Stimulated activated naive CD8-positive, alpha-beta T cell treated with anti-CD3 and anti-CD28 coated beads, Interleukin-15, amount 100 ng/mL, for 72 hours (primary cell): Measurements from ENCODE around the gene AZU1.

Experiments used
- ATAC-seq: fragments of 150-1000 bp; cut with Tn5 transposase; 2 replicates; pipeline ENCODE4 v1.10.0; 2021; ENCODE audit warnings: mild to moderate bottlenecking, moderate library complexity
- DNase-seq, 2 donors: peaks; one replicate each; pipeline ENCODE4 v3.0.0; 2021 to 2022
- H3K27ac Mint-ChIP-seq, 2 donors: one replicate each; pipeline ENCODE4 v1.8.0; 2022; ENCODE audit warnings: mild to moderate bottlenecking in 2 of 2, mixed read lengths in 2 of 2, moderate library complexity in 2 of 2
- H3K27me3 Mint-ChIP-seq: one replicate; pipeline ENCODE4 v1.8.0; 2022; ENCODE audit warnings: mixed read lengths
- H3K4me1 Mint-ChIP-seq: one replicate; pipeline ENCODE4 v1.8.0; 2022; ENCODE audit warnings: mild to moderate bottlenecking, mixed read lengths
- H3K4me3 Mint-ChIP-seq, 2 donors: one replicate each; pipeline ENCODE4 v1.8.0; 2022; ENCODE audit warnings: mild to moderate bottlenecking in 2 of 2, mixed read lengths in 2 of 2, moderate library complexity in 1 of 2
- H3K9me3 Mint-ChIP-seq, 2 donors: one replicate each; pipeline ENCODE4 v1.8.0; 2022; ENCODE audit warnings: mixed read lengths in 2 of 2

Gene AZU1

GRCh38 chr19:793806-794205 is 33.8 kb upstream of the AZU1 start:
- Mint-ChIP-seq H3K27ac (no peak overlapping the region), H3K9me3 (no peaks in the 10 kb centered on the region)

GRCh38 chr19:795073-795611 is 32.5 kb upstream of the AZU1 start:
- H3K27ac Mint-ChIP-seq, result no peak overlapping the region
- no peaks in the 10 kb centered on the region for H3K27me3 Mint-ChIP-seq
- H3K9me3 Mint-ChIP-seq, result no peaks in the 10 kb centered on the region
- H3K4me1 Mint-ChIP-seq, result peaks cover 19% of the 10 kb centered on the region
- H3K4me3 Mint-ChIP-seq, result peak overlapping the region; percentile 9 to 67
- DNase-seq (no peak), ATAC-seq (no peak)

More at GRCh38 chr19:793806-794205, 33.8 kb upstream of the AZU1 start:
- peaks cover 13% of the 10 kb centered on the region for H3K27me3 Mint-ChIP-seq
- H3K4me1 Mint-ChIP-seq, result peaks cover 5% of the 10 kb centered on the region
- H3K4me3 Mint-ChIP-seq, result no peak overlapping the region
- no peak for DNase-seq
- ATAC-seq, result no peak

- Mint-ChIP-seq H3K9me3 (no peaks in the 10 kb centered on the region), H3K4me1 (peaks cover 27% of the 10 kb centered on the region), H3K27ac (no peak overlapping the region), H3K4me3 (peak overlapping the region; percentile 9 to 97), H3K27me3 (no peaks in the 10 kb centered on the region)
- ATAC-seq, result no peak
- DNase-seq, result no peak
Measured at GRCh38 chr19:795691-796581, 31.7 kb upstream of the AZU1 start.

DNA sequence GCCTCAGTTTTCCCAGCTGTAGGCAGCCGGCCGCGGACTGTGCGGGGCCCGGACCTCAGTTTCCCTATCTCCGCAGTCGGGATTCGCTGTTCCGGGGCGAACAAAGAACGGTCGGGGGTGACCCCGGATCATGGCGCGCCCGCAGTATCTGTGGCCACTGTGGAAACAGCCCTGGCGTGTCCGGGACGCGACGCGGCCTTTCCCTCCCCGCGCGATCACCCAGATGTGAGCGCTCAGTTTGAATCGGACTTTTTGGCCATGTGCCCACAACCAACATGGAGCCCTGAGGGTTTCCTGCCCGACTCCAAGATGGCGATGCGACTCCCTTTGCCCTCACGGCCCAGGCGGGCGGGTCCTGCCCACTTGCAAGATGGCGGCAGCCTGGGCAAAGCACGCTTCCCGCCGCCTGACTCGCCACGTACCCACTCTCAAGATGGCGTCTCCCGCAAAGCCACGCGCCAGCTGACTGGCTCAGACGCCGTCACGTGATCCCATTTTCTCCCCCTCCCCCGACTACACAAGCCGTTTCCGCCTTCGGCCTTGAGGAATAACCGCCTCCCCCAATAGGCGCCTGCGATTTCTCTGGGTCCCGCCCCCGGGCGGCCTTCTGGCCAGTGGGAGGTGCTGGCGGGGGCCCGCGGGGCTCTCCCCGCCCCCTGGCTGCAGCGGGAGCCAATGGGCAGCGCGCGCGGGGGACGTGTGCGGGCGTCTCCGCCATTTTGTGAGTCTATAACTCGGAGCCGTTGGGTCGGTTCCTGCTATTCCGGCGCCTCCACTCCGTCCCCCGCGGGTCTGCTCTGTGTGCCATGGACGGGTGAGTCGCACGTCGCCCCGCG is 30.7 kb upstream of the AZU1 start, which contains the start of gene PTBP1:
TSS of gene PTBP1 (plus strand) at position 761 of the 836 bp plus-strand sequence. CDS start at position 807, 46 bp downstream.
- Mint-ChIP-seq H3K4me3 (peak within 1 kb of the TSS; percentile 94 to 97), H3K27ac (peak within 1 kb of the TSS; percentile 96 to 99), H3K27me3 (no peaks in the 10 kb centered on the region), H3K4me1 (peaks cover 37% of the 10 kb centered on the region), H3K9me3 (no peaks in the 10 kb centered on the region)
- ATAC-seq, result peak; percentile 84
- peak; percentile 99 to 100 for DNase-seq

- peak; percentile 58 for ATAC-seq
Measured at GRCh38 chr19:797528-798414, 29.9 kb upstream of the AZU1 start.

DNA sequence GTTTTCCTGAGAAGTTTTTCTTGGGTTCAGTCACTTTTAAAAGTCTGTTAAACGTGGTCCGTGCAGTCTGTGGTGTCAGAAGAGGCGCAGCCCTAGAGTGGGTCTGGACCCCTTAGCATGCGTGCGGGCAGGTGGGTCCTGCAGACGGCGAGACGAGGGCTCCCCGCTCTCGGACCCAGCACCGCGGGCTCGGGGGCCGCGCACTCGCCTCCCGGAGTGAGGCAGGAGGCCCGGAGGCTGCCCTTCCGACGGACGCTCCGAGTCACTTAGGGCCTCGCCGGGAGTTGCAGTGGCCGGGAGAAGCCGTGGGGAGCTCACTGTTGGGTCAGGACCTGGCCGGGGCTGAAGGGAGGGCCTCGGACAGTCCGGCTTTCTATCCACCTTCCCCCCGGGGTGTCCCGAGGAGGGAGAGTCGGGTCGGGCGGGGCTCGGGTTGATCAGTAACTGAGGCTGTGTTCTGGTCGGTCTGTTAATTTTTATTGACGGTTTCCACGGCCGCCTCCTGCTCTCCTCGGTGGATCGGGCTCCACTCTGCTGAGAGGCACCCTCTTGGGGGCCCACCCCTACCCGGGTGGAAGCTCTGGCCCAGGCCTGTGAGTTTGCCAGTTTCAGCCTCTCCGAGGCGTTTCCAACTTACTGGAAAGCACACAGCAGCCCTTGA is 29.1 kb upstream of the AZU1 start:
- ATAC-seq (no peak), DNase-seq (peak in 1 of 2 donors; percentile 41)
- peak overlapping the region; percentile 95 to 99 for H3K27ac Mint-ChIP-seq
- H3K27me3 Mint-ChIP-seq, result no peaks in the 10 kb centered on the region
- peaks cover 53% of the 10 kb centered on the region for H3K4me1 Mint-ChIP-seq
- no peaks in the 10 kb centered on the region for H3K9me3 Mint-ChIP-seq
- peak overlapping the region; percentile 84 to 91 for H3K4me3 Mint-ChIP-seq

More at GRCh38 chr19:797528-798414, 29.9 kb upstream of the AZU1 start:
- peaks cover 45% of the 10 kb centered on the region for H3K4me1 Mint-ChIP-seq
- H3K27me3 Mint-ChIP-seq, result no peaks in the 10 kb centered on the region
- H3K9me3 Mint-ChIP-seq, result no peaks in the 10 kb centered on the region
- peak overlapping the region; percentile 95 to 99 for H3K27ac Mint-ChIP-seq
- H3K4me3 Mint-ChIP-seq, result peak overlapping the region; percentile 94 to 97
- DNase-seq, result peak; percentile 91 to 93

GRCh38 chr19:799076-799881 is 28.4 kb upstream of the AZU1 start:
- ATAC-seq (no peak), DNase-seq (no peak)
- Mint-ChIP-seq H3K27ac (peak overlapping the region; percentile 95 to 99), H3K4me3 (peak overlapping the region; percentile 84 to 91), H3K9me3 (no peaks in the 10 kb centered on the region), H3K4me1 (peaks cover 57% of the 10 kb centered on the region), H3K27me3 (no peaks in the 10 kb centered on the region)

- peak overlapping the region; percentile 84 to 91 for H3K4me3 Mint-ChIP-seq
- H3K27ac Mint-ChIP-seq, result peak overlapping the region; percentile 89 to 99
- H3K27me3 Mint-ChIP-seq, result no peaks in the 10 kb centered on the region
- H3K4me1 Mint-ChIP-seq, result peaks cover 63% of the 10 kb centered on the region
- ATAC-seq (no peak), DNase-seq (no peak)
- no peaks in the 10 kb centered on the region for H3K9me3 Mint-ChIP-seq
Measured at GRCh38 chr19:800360-801029, 27.1 kb upstream of the AZU1 start.

DNA sequence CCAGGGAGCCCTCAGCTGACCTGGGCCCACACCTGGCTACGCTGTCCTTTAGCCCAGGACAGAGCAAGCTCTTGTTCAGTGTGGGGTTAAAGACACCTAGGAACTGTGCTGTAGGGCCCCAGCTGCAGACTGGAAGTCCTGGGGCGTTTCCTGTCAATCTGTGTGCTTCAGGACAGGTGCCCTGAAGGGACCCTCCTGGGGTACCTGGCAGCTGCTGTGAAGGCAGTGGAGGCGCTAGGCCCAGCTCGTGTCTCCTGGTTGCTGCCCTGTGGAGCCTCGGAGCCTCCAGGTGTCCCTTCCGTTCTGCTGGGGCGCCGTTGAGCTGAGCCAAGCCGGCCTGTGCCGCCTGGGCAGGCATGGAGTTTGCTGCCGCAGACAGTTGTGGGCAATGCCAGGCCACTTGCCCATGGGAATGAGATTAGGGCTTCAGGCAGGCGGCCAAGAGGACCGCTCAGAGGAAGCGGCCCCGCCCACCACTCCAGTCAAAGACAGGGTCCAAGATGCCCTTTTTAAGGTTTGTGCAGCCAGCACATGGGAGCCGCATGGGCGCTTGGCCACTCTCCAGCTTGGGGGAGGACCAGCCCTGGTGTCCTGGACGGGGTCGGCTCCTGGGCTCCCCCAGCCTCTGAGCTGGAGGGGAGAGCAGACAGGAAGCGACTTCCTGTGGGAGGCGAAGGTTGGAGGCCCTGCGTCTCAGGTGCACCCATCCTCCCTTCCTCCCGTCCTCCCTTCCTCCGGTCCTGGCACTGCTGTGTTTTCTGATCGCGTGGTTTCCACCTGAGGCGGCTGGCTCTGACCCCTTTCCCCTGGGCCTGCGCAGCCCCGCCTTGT is 26.4 kb upstream of the AZU1 start:
- peak in 1 of 2 donors; percentile 42 for DNase-seq
- Mint-ChIP-seq H3K27ac (peak overlapping the region; percentile 46 to 99), H3K27me3 (no peaks in the 10 kb centered on the region), H3K9me3 (no peaks in the 10 kb centered on the region), H3K4me1 (peaks cover 63% of the 10 kb centered on the region), H3K4me3 (peak overlapping the region; percentile 84 to 91)
- no peak for ATAC-seq

DNA sequence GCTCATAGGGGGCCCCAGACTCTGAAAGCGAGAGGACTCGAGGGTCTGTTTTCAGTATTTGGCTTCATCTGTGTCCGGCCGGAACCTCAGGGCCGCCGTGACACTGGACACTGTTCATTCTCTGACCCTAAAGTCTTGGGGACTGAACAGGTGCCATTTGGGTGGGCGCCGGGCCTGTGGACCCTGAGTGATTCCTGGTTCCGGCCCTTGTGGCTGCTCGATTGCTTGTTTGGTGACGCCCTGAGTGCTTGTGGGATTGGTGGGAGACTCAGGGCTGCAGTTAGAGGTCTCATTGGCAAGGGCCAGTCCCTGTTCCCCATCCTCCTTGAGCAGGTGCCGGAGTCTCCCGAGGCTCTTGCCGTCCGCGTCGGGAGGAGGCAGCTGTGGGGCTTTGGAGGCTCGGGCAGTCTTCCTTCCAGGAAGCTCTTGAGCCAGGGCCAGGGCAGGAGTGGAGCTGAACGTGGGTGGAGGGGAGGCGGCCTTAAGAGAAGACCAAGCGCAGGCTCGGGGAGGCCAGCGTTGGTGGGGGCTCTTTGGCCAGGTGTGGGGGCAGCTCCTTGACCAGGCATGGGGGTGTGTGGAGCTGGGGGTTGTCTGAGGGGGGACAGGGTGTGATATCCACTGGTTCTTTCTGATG is 25.7 kb upstream of the AZU1 start:
- no peak for ATAC-seq
- H3K4me1 Mint-ChIP-seq, result peaks cover 63% of the 10 kb centered on the region
- peak overlapping the region; percentile 84 to 91 for H3K4me3 Mint-ChIP-seq
- no peaks in the 10 kb centered on the region for H3K27me3 Mint-ChIP-seq
- peak overlapping the region; percentile 46 to 99 for H3K27ac Mint-ChIP-seq
- no peaks in the 10 kb centered on the region for H3K9me3 Mint-ChIP-seq
- DNase-seq, result no peak

GRCh38 chr19:802498-803098 is 25.0 kb upstream of the AZU1 start:
- Mint-ChIP-seq H3K27ac (peak overlapping the region in 1 of 2 donors; percentile 99), H3K4me3 (peak overlapping the region; percentile 13 to 84), H3K4me1 (peaks cover 69% of the 10 kb centered on the region), H3K9me3 (no peaks in the 10 kb centered on the region), H3K27me3 (no peaks in the 10 kb centered on the region)
- no peak for ATAC-seq
- no peak for DNase-seq

GRCh38 chr19:803099-803561 is 24.5 kb upstream of the AZU1 start:
- ATAC-seq, result no peak
- H3K4me1 Mint-ChIP-seq, result peaks cover 73% of the 10 kb centered on the region
- peak overlapping the region in 1 of 2 donors; percentile 99 for H3K27ac Mint-ChIP-seq
- no peak for DNase-seq
- H3K27me3 Mint-ChIP-seq, result no peaks in the 10 kb centered on the region
- H3K4me3 Mint-ChIP-seq, result peak overlapping the region in 1 of 2 donors; percentile 84
- H3K9me3 Mint-ChIP-seq, result no peaks in the 10 kb centered on the region
